Measurements from ENCODE around the gene SH3BP1. TPM values are rescaled to one million over a fixed set of nuclear protein-coding genes. Genes with fewer than 3 reads are reported as not detected.
A peak's percentile ranks its signal among the peaks of the same experiment; 100 is the strongest.

The SH3BP1 gene
- total RNA-seq, 4 donors from 2014 or later: 2.9 to 4.9 (median 3.2) TPM

DNA sequence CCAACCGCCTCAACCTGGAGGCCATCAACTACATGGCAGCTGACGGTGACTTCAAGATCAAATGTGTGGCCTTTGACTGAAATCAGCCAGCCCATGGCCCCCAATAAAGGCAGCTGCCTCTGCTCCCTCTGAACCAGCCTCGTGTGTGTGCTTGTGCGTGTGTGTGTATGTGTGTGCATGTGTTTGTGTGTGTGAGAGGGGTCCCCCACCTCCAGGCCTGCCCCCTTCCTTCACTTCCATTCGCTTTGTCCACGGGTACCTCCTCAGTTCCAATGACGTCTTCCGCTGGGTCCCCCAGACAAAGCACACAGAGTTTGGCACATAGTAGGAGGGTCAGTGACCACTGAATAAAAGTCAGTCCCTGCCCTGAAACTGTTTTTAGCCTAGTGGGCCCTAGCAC is 40.2 kb downstream of the SH3BP1 start:
- Histone ChIP-seq H3K9me3 (no peaks in the 10 kb centered on the region), H3K27ac (peak overlapping the region in 3 of 4 donors; percentile 20 to 94 (median 93)), H3K27me3 (no peaks in the 10 kb centered on the region), H3K4me1 (peaks cover 0 to 73% (median 18%) of the 10 kb centered on the region in 3 donors), H3K4me3 (no peak overlapping the region), H3K36me3 (peaks cover 0 to 25% of the 10 kb centered on the region in 2 donors)
- no peak for ATAC-seq
- TF ChIP-seq POLR2A (IDR thresholded peaks at IDR 0.05) (no peak), POLR2AphosphoS5 (IDR thresholded peaks at IDR 0.05) (peak; percentile 3), EP300 (IDR thresholded peaks at IDR 0.05) (no peak), CTCF (IDR thresholded peaks at IDR 0.05) (no peak)
- 42 to 60% methylated on average over 1 to 4 of the region's 8 CpGs for WGBS, 2 donors (ENCODE audit: low coverage in 1 of 2)

- TF ChIP-seq CTCF (IDR thresholded peaks at IDR 0.05) (no peak), POLR2A (IDR thresholded peaks at IDR 0.05) (no peak), POLR2AphosphoS5 (IDR thresholded peaks at IDR 0.05) (no peak), EP300 (IDR thresholded peaks at IDR 0.05) (no peak)
- 26 to 33% methylated on average over 3 to 4 of the region's 7 CpGs for WGBS, 2 donors (ENCODE audit: low coverage in 1 of 2)
- H3K27ac ChIP-seq: peak overlapping the region in 3 of 4 donors; percentile 20 to 93 (median 35)
- ATAC-seq: no peak
- H3K9me3 ChIP-seq: no peaks in the 10 kb centered on the region
- H3K27me3 ChIP-seq: no peaks in the 10 kb centered on the region
- H3K4me3 ChIP-seq: no peak overlapping the region
- H3K4me1 ChIP-seq: peaks cover 0 to 67% (median 13%) of the 10 kb centered on the region in 3 donors
- peaks cover 0 to 25% of the 10 kb centered on the region in 2 donors for H3K36me3 ChIP-seq
These were observed 40.9 kb downstream of the SH3BP1 start for GRCh38 chr22:37680191-37680851.

DNA sequence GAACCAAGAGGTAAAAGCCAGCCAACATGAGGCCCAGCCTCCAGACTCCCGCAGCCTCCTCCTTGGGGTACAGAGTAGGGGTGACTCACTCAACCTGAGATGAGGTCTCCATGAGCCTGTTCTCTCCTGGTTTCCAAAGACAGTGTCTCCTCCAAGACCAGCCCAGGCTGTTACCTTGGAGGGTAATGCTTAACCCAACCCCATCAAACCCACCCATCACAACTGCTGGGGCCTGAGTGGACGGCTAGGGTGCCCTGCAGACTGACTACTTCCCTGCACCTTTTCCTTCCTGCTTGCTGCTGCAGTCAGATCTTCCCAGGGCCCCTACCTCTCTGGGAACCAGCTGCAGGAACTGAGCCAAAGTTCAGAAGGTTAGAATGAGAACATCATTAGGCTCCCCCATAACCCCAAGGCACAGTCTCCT is 41.5 kb downstream of the SH3BP1 start:
- H3K9me3 ChIP-seq: no peaks in the 10 kb centered on the region
- H3K27ac ChIP-seq: peak overlapping the region in 2 of 4 donors; percentile 35 to 45
- peaks cover 0 to 25% of the 10 kb centered on the region in 2 donors for H3K36me3 ChIP-seq
- H3K4me1 ChIP-seq: peaks cover 0 to 64% (median 13%) of the 10 kb centered on the region in 3 donors
- no CpG with 5 or more reads among the region's 2 CpGs for WGBS, 2 donors (ENCODE audit: low coverage in 1 of 2)
- H3K4me3 ChIP-seq: no peak overlapping the region
- H3K27me3 ChIP-seq: no peaks in the 10 kb centered on the region
- no peak for ATAC-seq
- TF ChIP-seq POLR2A (IDR thresholded peaks at IDR 0.05) (no peak), POLR2AphosphoS5 (IDR thresholded peaks at IDR 0.05) (no peak), EP300 (IDR thresholded peaks at IDR 0.05) (no peak), CTCF (IDR thresholded peaks at IDR 0.05) (no peak)

- Histone ChIP-seq H3K27me3 (no peaks in the 10 kb centered on the region), H3K4me3 (no peak overlapping the region), H3K27ac (peak overlapping the region in 2 of 4 donors; percentile 35 to 45), H3K36me3 (peaks cover 0 to 25% of the 10 kb centered on the region in 2 donors), H3K9me3 (no peaks in the 10 kb centered on the region), H3K4me1 (peaks cover 0 to 60% (median 13%) of the 10 kb centered on the region in 3 donors)
- ATAC-seq: peak; percentile 35
- TF ChIP-seq CTCF (IDR thresholded peaks at IDR 0.05): peak in 3 of 4 experiments; percentile 80 to 96 (median 85)
- no peak for TF ChIP-seq POLR2A (IDR thresholded peaks at IDR 0.05)
- 0% methylated on average over 1 of the region's 6 CpGs; no CpG with 5 or more reads in 1 of the 2 donors for WGBS, 2 donors (ENCODE audit: low coverage in 1 of 2)
These were observed 42.1 kb downstream of the SH3BP1 start for GRCh38 chr22:37681556-37682049.

Measured in gastroesophageal sphincter (tissue), 4 donors.